Measurements from ENCODE around the gene CAMK2D. TPM values are rescaled to one million over a fixed set of nuclear protein-coding genes. Genes with fewer than 3 reads are reported as not detected.

Gene CAMK2D
- total and polyA plus RNA-seq, 2 experiments from 2014 or later: 4.9 to 14.6 TPM

DNA sequence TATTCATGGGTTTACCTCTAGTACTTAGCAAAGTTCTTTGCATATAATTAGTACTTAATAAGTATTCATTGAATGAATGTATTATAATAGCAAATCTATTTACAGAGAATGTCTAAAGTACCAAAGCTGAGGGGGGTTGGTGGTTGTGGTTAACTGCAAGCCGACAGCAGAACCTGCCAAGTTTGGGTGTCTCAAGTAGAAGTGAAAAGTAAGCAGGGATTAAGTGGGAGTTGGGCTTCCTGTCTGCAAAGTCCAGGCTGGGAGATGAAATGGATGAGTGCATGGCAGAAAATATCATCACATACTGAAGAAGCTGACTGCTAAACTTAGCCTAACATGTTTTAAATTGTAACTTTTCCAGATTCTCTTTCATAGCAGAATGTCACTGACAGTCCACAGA, 169.6 kb downstream of the CAMK2D start:
- Histone ChIP-seq H4K20me1 (replicated peaks; ENCODE audit: insufficient read depth) (no peaks in the 10 kb centered on the region), H3F3A (replicated peaks; ENCODE audit: low read depth) (no peaks in the 10 kb centered on the region), H2AFZ (no peak overlapping the region), H3K4me3 (no peak overlapping the region), H3K4me2 (no peak overlapping the region), H3K4me1 (ENCODE audit: insufficient read depth) (no peaks in the 10 kb centered on the region), H3K27ac (ENCODE audit: low read depth) (no peak overlapping the region), H3K79me2 (replicated peaks; ENCODE audit: insufficient read depth) (no peaks in the 10 kb centered on the region), H3K27me3 (ENCODE audit: insufficient read depth) (no peaks in the 10 kb centered on the region), H3K9me2 (ENCODE audit: insufficient read depth) (no peaks in the 10 kb centered on the region; the same call in 1 of the 2 replicates), H3K36me3 (ENCODE audit: insufficient read depth) (no peaks in the 10 kb centered on the region)
- no peak overlapping the region for H3K4me3 Mint-ChIP-seq
- no peaks in the 10 kb centered on the region; the same call in 2 of the 3 replicates for H3K4me1 Mint-ChIP-seq
- no peak for DNase-seq (ENCODE audit: low spot score)
- H3K27me3 Mint-ChIP-seq (ENCODE audit: insufficient read depth, low read depth, poor library complexity): no peaks in the 10 kb centered on the region
- ATAC-seq: no peak
- no peak overlapping the region for H3K27ac Mint-ChIP-seq
- TF ChIP-seq CREB1 (CRISPR knock-in tag; IDR thresholded peaks at IDR 0.05; ENCODE audit: low read depth) (no peak), ZNF331 (CRISPR knock-in tag; IDR thresholded peaks at IDR 0.05; ENCODE audit: low read depth) (no peak), EZH2 (IDR thresholded peaks at IDR 0.05; ENCODE audit: low read depth, unreplicated experiment) (no peak), JUNB (IDR thresholded peaks at IDR 0.05; ENCODE audit: unreplicated experiment) (no peak), STAT1 (IDR thresholded peaks at IDR 0.05; ENCODE audit: unreplicated experiment) (no peak), EZH2phosphoT487 (IDR thresholded peaks at IDR 0.05; ENCODE audit: unreplicated experiment) (no peak), POLR2AphosphoS5 (IDR thresholded peaks at IDR 0.05; ENCODE audit: low read depth) (no peak)
- TF ChIP-seq, protein P1, sequence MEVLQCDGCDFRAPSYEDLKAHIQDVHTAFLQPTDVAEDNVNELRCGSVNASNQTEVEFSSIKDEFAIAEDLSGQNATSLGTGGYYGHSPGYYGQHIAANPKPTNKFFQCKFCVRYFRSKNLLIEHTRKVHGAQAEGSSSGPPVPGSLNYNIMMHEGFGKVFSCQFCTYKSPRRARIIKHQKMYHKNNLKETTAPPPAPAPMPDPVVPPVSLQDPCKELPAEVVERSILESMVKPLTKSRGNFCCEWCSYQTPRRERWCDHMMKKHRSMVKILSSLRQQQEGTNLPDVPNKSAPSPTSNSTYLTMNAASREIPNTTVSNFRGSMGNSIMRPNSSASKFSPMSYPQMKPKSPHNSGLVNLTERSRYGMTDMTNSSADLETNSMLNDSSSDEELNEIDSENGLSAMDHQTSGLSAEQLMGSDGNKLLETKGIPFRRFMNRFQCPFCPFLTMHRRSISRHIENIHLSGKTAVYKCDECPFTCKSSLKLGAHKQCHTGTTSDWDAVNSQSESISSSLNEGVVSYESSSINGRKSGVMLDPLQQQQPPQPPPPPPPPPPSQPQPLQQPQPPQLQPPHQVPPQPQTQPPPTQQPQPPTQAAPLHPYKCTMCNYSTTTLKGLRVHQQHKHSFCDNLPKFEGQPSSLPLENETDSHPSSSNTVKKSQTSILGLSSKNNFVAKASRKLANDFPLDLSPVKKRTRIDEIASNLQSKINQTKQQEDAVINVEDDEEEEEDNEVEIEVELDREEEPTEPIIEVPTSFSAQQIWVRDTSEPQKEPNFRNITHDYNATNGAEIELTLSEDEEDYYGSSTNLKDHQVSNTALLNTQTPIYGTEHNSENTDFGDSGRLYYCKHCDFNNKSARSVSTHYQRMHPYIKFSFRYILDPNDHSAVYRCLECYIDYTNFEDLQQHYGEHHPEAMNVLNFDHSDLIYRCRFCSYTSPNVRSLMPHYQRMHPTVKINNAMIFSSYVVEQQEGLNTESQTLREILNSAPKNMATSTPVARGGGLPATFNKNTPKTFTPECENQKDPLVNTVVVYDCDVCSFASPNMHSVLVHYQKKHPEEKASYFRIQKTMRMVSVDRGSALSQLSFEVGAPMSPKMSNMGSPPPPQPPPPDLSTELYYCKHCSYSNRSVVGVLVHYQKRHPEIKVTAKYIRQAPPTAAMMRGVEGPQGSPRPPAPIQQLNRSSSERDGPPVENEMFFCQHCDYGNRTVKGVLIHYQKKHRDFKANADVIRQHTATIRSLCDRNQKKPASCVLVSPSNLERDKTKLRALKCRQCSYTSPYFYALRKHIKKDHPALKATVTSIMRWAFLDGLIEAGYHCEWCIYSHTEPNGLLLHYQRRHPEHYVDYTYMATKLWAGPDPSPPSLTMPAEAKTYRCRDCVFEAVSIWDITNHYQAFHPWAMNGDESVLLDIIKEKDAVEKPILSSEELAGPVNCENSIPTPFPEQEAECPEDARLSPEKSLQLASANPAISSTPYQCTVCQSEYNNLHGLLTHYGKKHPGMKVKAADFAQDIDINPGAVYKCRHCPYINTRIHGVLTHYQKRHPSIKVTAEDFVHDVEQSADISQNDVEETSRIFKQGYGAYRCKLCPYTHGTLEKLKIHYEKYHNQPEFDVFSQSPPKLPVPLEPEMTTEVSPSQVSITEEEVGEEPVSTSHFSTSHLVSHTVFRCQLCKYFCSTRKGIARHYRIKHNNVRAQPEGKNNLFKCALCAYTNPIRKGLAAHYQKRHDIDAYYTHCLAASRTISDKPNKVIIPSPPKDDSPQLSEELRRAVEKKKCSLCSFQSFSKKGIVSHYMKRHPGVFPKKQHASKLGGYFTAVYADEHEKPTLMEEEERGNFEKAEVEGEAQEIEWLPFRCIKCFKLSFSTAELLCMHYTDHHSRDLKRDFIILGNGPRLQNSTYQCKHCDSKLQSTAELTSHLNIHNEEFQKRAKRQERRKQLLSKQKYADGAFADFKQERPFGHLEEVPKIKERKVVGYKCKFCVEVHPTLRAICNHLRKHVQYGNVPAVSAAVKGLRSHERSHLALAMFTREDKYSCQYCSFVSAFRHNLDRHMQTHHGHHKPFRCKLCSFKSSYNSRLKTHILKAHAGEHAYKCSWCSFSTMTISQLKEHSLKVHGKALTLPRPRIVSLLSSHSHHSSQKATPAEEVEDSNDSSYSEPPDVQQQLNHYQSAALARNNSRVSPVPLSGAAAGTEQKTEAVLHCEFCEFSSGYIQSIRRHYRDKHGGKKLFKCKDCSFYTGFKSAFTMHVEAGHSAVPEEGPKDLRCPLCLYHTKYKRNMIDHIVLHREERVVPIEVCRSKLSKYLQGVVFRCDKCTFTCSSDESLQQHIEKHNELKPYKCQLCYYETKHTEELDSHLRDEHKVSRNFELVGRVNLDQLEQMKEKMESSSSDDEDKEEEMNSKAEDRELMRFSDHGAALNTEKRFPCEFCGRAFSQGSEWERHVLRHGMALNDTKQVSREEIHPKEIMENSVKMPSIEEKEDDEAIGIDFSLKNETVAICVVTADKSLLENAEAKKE (CRISPR knock-in tag; IDR thresholded peaks at IDR 0.05): no peak
- TF ChIP-seq, protein P2, sequence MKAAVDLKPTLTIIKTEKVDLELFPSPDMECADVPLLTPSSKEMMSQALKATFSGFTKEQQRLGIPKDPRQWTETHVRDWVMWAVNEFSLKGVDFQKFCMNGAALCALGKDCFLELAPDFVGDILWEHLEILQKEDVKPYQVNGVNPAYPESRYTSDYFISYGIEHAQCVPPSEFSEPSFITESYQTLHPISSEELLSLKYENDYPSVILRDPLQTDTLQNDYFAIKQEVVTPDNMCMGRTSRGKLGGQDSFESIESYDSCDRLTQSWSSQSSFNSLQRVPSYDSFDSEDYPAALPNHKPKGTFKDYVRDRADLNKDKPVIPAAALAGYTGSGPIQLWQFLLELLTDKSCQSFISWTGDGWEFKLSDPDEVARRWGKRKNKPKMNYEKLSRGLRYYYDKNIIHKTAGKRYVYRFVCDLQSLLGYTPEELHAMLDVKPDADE (IDR thresholded peaks at IDR 0.05): no peak
- TF ChIP-seq, protein P3, sequence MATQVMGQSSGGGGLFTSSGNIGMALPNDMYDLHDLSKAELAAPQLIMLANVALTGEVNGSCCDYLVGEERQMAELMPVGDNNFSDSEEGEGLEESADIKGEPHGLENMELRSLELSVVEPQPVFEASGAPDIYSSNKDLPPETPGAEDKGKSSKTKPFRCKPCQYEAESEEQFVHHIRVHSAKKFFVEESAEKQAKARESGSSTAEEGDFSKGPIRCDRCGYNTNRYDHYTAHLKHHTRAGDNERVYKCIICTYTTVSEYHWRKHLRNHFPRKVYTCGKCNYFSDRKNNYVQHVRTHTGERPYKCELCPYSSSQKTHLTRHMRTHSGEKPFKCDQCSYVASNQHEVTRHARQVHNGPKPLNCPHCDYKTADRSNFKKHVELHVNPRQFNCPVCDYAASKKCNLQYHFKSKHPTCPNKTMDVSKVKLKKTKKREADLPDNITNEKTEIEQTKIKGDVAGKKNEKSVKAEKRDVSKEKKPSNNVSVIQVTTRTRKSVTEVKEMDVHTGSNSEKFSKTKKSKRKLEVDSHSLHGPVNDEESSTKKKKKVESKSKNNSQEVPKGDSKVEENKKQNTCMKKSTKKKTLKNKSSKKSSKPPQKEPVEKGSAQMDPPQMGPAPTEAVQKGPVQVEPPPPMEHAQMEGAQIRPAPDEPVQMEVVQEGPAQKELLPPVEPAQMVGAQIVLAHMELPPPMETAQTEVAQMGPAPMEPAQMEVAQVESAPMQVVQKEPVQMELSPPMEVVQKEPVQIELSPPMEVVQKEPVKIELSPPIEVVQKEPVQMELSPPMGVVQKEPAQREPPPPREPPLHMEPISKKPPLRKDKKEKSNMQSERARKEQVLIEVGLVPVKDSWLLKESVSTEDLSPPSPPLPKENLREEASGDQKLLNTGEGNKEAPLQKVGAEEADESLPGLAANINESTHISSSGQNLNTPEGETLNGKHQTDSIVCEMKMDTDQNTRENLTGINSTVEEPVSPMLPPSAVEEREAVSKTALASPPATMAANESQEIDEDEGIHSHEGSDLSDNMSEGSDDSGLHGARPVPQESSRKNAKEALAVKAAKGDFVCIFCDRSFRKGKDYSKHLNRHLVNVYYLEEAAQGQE (IDR thresholded peaks at IDR 0.05; ENCODE audit: unreplicated experiment): no peak
- H3K36me3 Mint-ChIP-seq (ENCODE audit: low read depth): no peaks in the 10 kb centered on the region
- no peaks in the 10 kb centered on the region for H3K9me3 Mint-ChIP-seq
